SK-N-SH (cell line): ENCODE measurements around the gene CCDC191. TPM values are rescaled to one million over a fixed set of nuclear protein-coding genes. Genes with fewer than 3 reads are reported as not detected.

ENCODE experiments used
- CTCF ChIA-PET: fragments of 300-600, 350-600 bp; formaldehyde crosslinking; extraction: SDS; loops from one replicate; lab custom pipeline; 2021; lab: Yijun Ruan, JAX
- POLR2A ChIA-PET: fragments of 350-600 bp; sonication (Branson Sonifier 250); formaldehyde crosslinking; extraction: SDS; loops from one replicate; lab custom pipeline; 2020; ENCODE audit warnings: antibody characterized with exemption, inconsistent platforms; lab: Yijun Ruan, JAX
- DNase-seq: peaks from one replicate; pipeline ENCODE4 v3.0.0; 2012
- H2AFZ ChIP-seq: fragments of 200-600 bp; sonication (generic); 2 replicates; pipeline ENCODE4 v1.8.1; 2016; ENCODE audit warnings: antibody characterized with exemption, mild to moderate bottlenecking, low read depth
- H3F3A ChIP-seq: fragments of 200-600 bp; sonication (generic); replicated peaks from 2 replicates; pipeline ENCODE3; 2016; ENCODE audit warnings: antibody characterized with exemption, mild to moderate bottlenecking; ENCODE audit not compliant: insufficient read depth
- H3K27ac ChIP-seq, 2 experiments: fragments of 200-500 bp in 1 of 2; fragments of 200-600 bp in 1 of 2; sonication (Bioruptor generic) in 1 of 2; sonication (generic), shearing (Covaris generic) in 1 of 2; 2 replicates each; pipeline versions ENCODE4 v1.5.1 to v1.6.1; 2014 to 2016; ENCODE audit warnings: low read depth in 2 of 2, inconsistent platforms in 1 of 2, low read length in 1 of 2, mild to moderate bottlenecking in 1 of 2, mixed read lengths in 1 of 2
- H3K27me3 ChIP-seq: fragments of 200-600 bp; sonication (generic), shearing (Covaris generic); 2 replicates; pipeline ENCODE4 v1.6.1; 2016; ENCODE audit warnings: mixed run types; ENCODE audit not compliant: insufficient read depth
- H3K36me3 ChIP-seq, 2 experiments: fragments of 200-500 bp in 1 of 2; fragments of 200-600 bp in 1 of 2; sonication (Bioruptor generic) in 1 of 2; sonication (generic) in 1 of 2; replicated peaks in 1 of 2; 2 replicates each; pipeline versions ENCODE3 to v1.5.1; 2014 to 2016; ENCODE audit warnings: low read length in 1 of 2, mild to moderate bottlenecking in 1 of 2; ENCODE audit not compliant: insufficient read depth in 2 of 2, control insufficient read depth in 1 of 2
- H3K4me1 ChIP-seq, 2 experiments: fragments of 200-500 bp in 1 of 2; fragments of 200-600 bp in 1 of 2; sonication (Bioruptor generic) in 1 of 2; sonication (generic), shearing (Covaris generic) in 1 of 2; 2 replicates each; pipeline versions ENCODE4 v1.5.1 to v1.6.1; 2014 to 2016; ENCODE audit warnings: low read depth in 1 of 2, low read length in 1 of 2, mixed run types in 1 of 2; ENCODE audit not compliant: insufficient read depth in 2 of 2, control insufficient read depth in 1 of 2
- H3K4me2 ChIP-seq: fragments of 200-600 bp; sonication (generic), shearing (Covaris generic); 2 replicates; pipeline ENCODE4 v1.6.1; 2017; ENCODE audit warnings: mixed run types
- H3K4me3 ChIP-seq, 2 experiments: fragments of 200-500 bp in 1 of 2; fragments of 200-600 bp in 1 of 2; sonication (Bioruptor generic) in 1 of 2; sonication (generic), shearing (Covaris generic) in 1 of 2; 2 replicates each; pipeline versions ENCODE4 v1.5.1 to v1.8.1; 2014 to 2016; ENCODE audit warnings: low read depth in 2 of 2, inconsistent platforms in 1 of 2, low read length in 1 of 2, mild to moderate bottlenecking in 1 of 2, mixed read lengths in 1 of 2, moderate library complexity in 1 of 2
- H3K79me2 ChIP-seq: fragments of 200-600 bp; sonication (generic); 2 replicates; pipeline ENCODE4 v1.8.1; 2017; ENCODE audit warnings: mild to moderate bottlenecking; ENCODE audit not compliant: insufficient read depth
- H3K9ac ChIP-seq: fragments of 200-600 bp; sonication (generic); 2 replicates; pipeline ENCODE4 v1.6.1; 2017; ENCODE audit warnings: mixed run types
- H3K9me2 ChIP-seq: fragments of 200-600 bp; sonication (generic); 2 replicates; pipeline ENCODE4 v1.6.1; 2017; ENCODE audit warnings: mixed run types
- H3K9me3 ChIP-seq: fragments of 200-600 bp; sonication (generic); 2 replicates; pipeline ENCODE4 v1.6.1; 2017; ENCODE audit warnings: mixed run types, mild to moderate bottlenecking, moderate library complexity
- H4K20me1 ChIP-seq: fragments of 200-600 bp; sonication (generic); 2 replicates; pipeline ENCODE4 v1.6.1; 2017; ENCODE audit warnings: mild to moderate bottlenecking, mixed run types; ENCODE audit not compliant: insufficient read depth
- ELF1 ChIP-seq: IDR thresholded peaks from 2 replicates; pipeline ENCODE4 v1.4.0; 2012
- FOXJ3 ChIP-seq: sonication (generic); formaldehyde crosslinking; IDR thresholded peaks from 2 replicates; pipeline ENCODE4 v1.5.1; 2020; ENCODE audit warnings: mild to moderate bottlenecking, missing genetic modification reagents
- FOXM1 ChIP-seq: IDR thresholded peaks from 2 replicates; pipeline ENCODE4 v1.4.0; 2012; ENCODE audit warnings: low read depth, mild to moderate bottlenecking
- MAX ChIP-seq: IDR thresholded peaks from 2 replicates; pipeline ENCODE4 v1.4.0; 2012; ENCODE audit warnings: low read depth
- MEF2A ChIP-seq: IDR thresholded peaks from 2 replicates; pipeline ENCODE4 v1.4.0; 2012; ENCODE audit warnings: low read depth, borderline replicate concordance
- MXI1 ChIP-seq: IDR thresholded peaks from 2 replicates; pipeline ENCODE4 v1.6.1; 2012; ENCODE audit warnings: mild to moderate bottlenecking, low read depth, low read length, improper control_type of control experiment
- RCOR1 ChIP-seq: fragments of 150-350 bp; IDR thresholded peaks from 2 replicates; pipeline ENCODE4 v1.6.1; 2017; ENCODE audit warnings: antibody characterized with exemption, low read length
- RFX5 ChIP-seq: IDR thresholded peaks from 2 replicates; pipeline ENCODE4 v1.6.1; 2012; ENCODE audit warnings: mild to moderate bottlenecking, improper control_type of control experiment, low read length
- RXRA ChIP-seq: IDR thresholded peaks from 2 replicates; pipeline ENCODE4 v1.4.0; 2012; ENCODE audit warnings: low read depth, mild to moderate bottlenecking, borderline replicate concordance
- SMC3 ChIP-seq: IDR thresholded peaks from 2 replicates; pipeline ENCODE4 v1.6.1; 2012; ENCODE audit warnings: low read depth, low read length, improper control_type of control experiment
- TCF12 ChIP-seq: IDR thresholded peaks from 2 replicates; pipeline ENCODE4 v1.4.0; 2012
- TEAD4 ChIP-seq: IDR thresholded peaks from 2 replicates; pipeline ENCODE4 v1.4.0; 2012; ENCODE audit warnings: mild to moderate bottlenecking, borderline replicate concordance; ENCODE audit not compliant: insufficient read depth
- USF2 ChIP-seq: fragments of 150-350 bp; IDR thresholded peaks from 2 replicates; pipeline ENCODE4 v1.6.1; 2017; ENCODE audit warnings: antibody characterized with exemption, low read length, low read depth, borderline replicate concordance
- YY1 ChIP-seq: IDR thresholded peaks from 2 replicates; pipeline ENCODE4 v1.4.0; 2012; ENCODE audit warnings: low read depth, mild to moderate bottlenecking
- WGBS: methylation state at CpG from one replicate; pipeline ENCODE4 v1.1.6; 2017; ENCODE audit warnings: low lambda C conversion rate; 5-methylcytosine and 5-hydroxymethylcytosine counted together
- polyA plus RNA-seq, 3 experiments: library from polyadenylated mRNA; depleted of rRNA; stranded (reverse); fragments of >200 nt; gene quantifications; 2 replicates each; pipeline ENCODE4 v1.2.3, GENCODE V29; 2012
- TF ChIP-seq, protein P1 (sequence below): IDR thresholded peaks from 2 replicates; pipeline ENCODE4 v1.6.1; 2012; ENCODE audit warnings: mild to moderate bottlenecking, low read depth, low read length, moderate library complexity
- TF ChIP-seq, protein P2 (sequence below): IDR thresholded peaks from 2 replicates; pipeline ENCODE4 v1.4.0; 2012; ENCODE audit warnings: low read depth, borderline replicate concordance

The CCDC191 gene
- polyA plus RNA-seq, 1 of the 3 experiments (the other 2 are of a cell fraction), result 3.1 TPM

GRCh38 chr3:114067804-114068203 is 11.5 kb upstream of the CCDC191 start:
- ChIA-PET CTCF (no interaction called here), POLR2A (interaction anchor here (0.6 kb wide), 1 partner anchor 341 kb away, joined by 5 read pairs; no protein-coding TSS in a partner anchor)
- H3K9ac ChIP-seq, result no peak overlapping the region
- no peak overlapping the region for H2AFZ ChIP-seq
- no peaks in the 10 kb centered on the region for H4K20me1 ChIP-seq
- no peak overlapping the region for H3K4me3 ChIP-seq
- DNase-seq, result no peak
- H3K79me2 ChIP-seq, result peaks cover 44% of the 10 kb centered on the region
- H3K27ac ChIP-seq, result no peak overlapping the region
- no peak overlapping the region for H3K4me2 ChIP-seq
- no peak for TF ChIP-seq YY1
- TF ChIP-seq, protein P1, sequence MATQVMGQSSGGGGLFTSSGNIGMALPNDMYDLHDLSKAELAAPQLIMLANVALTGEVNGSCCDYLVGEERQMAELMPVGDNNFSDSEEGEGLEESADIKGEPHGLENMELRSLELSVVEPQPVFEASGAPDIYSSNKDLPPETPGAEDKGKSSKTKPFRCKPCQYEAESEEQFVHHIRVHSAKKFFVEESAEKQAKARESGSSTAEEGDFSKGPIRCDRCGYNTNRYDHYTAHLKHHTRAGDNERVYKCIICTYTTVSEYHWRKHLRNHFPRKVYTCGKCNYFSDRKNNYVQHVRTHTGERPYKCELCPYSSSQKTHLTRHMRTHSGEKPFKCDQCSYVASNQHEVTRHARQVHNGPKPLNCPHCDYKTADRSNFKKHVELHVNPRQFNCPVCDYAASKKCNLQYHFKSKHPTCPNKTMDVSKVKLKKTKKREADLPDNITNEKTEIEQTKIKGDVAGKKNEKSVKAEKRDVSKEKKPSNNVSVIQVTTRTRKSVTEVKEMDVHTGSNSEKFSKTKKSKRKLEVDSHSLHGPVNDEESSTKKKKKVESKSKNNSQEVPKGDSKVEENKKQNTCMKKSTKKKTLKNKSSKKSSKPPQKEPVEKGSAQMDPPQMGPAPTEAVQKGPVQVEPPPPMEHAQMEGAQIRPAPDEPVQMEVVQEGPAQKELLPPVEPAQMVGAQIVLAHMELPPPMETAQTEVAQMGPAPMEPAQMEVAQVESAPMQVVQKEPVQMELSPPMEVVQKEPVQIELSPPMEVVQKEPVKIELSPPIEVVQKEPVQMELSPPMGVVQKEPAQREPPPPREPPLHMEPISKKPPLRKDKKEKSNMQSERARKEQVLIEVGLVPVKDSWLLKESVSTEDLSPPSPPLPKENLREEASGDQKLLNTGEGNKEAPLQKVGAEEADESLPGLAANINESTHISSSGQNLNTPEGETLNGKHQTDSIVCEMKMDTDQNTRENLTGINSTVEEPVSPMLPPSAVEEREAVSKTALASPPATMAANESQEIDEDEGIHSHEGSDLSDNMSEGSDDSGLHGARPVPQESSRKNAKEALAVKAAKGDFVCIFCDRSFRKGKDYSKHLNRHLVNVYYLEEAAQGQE, result no peak
- TF ChIP-seq RXRA, result no peak
- TF ChIP-seq MEF2A, result no peak
- TF ChIP-seq RCOR1, result no peak
- no peak for TF ChIP-seq MAX
- no peak for TF ChIP-seq USF2
- TF ChIP-seq FOXM1, result no peak
- TF ChIP-seq ELF1, result no peak
- TF ChIP-seq, protein P2, sequence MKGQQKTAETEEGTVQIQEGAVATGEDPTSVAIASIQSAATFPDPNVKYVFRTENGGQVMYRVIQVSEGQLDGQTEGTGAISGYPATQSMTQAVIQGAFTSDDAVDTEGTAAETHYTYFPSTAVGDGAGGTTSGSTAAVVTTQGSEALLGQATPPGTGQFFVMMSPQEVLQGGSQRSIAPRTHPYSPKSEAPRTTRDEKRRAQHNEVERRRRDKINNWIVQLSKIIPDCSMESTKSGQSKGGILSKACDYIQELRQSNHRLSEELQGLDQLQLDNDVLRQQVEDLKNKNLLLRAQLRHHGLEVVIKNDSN, result no peak
- TF ChIP-seq RFX5, result no peak
- TF ChIP-seq MXI1, result no peak
- no peak for TF ChIP-seq FOXJ3 (CRISPR knock-in tag)
- no peak for TF ChIP-seq SMC3
- no peak for TF ChIP-seq TCF12
- no peak for TF ChIP-seq TEAD4
- WGBS, result 97% methylated on average over 4 of the region's 4 CpGs
- no peaks in the 10 kb centered on the region for H3K4me1 ChIP-seq
- peaks cover 4% of the 10 kb centered on the region for H3F3A ChIP-seq
- H3K27me3 ChIP-seq, result no peaks in the 10 kb centered on the region
- H3K9me3 ChIP-seq, result no peaks in the 10 kb centered on the region
- peaks cover 47 to 54% of the 10 kb centered on the region in 2 experiments for H3K36me3 ChIP-seq
- no peaks in the 10 kb centered on the region for H3K9me2 ChIP-seq
